ENCODE measurements around the gene TBL1X. TPM values are rescaled to one million over a fixed set of nuclear protein-coding genes. Genes with fewer than 3 reads are reported as not detected.

Gene TBL1X
- total and polyA plus RNA-seq, 2 of the 8 experiments (the other 6 are each of a cell fraction or from before 2014, with no cell fraction given), result 13.3 to 25.6 TPM

GRCh38 chrX:9626379-9626778 is 161.5 kb downstream of the TBL1X start (continued):
- TF ChIP-seq SIN3A (conservative IDR thresholded peaks at IDR 0.05 in 1 of 2, IDR thresholded peaks at IDR 0.05 in 1 of 2; ENCODE audit: low read depth in 1 of 2, low read length in 2 of 2) (no peak), SAP30 (IDR thresholded peaks at IDR 0.05; ENCODE audit: insufficient read depth, insufficient replicate concordance, low read length) (no peak), FOSL1 (IDR thresholded peaks at IDR 0.05; ENCODE audit: insufficient read depth, low read depth, low read length) (no peak), PHF8 (conservative IDR thresholded peaks at IDR 0.05; ENCODE audit: low read depth, low read length) (no peak), HDAC2 (IDR thresholded peaks at IDR 0.05; ENCODE audit: borderline replicate concordance in 1 of 2, low read depth in 2 of 2, low read length in 2 of 2) (no peak)

Data from H1 (cell line).